HFF-Myc (cell line): ENCODE measurements around the gene GPN1.

Experiments used
- DNase-seq: peaks from one replicate; pipeline ENCODE4 v3.0.0-alpha.2; 2011; ENCODE audit warnings: low read depth; ENCODE audit errors: extremely low read depth
- H3K4me3 ChIP-seq: replicated peaks from 2 replicates; pipeline ENCODE4 v1.5.1; 2011; ENCODE audit warnings: low read depth, mild to moderate bottlenecking, control low read depth, low read length
- TF ChIP-seq, protein P1 (sequence below): IDR thresholded peaks from 2 replicates; pipeline ENCODE4 v1.5.1; 2012; ENCODE audit warnings: mild to moderate bottlenecking, low read depth, low read length, control low read depth; ENCODE audit errors: missing control alignments

Gene GPN1

DNA sequence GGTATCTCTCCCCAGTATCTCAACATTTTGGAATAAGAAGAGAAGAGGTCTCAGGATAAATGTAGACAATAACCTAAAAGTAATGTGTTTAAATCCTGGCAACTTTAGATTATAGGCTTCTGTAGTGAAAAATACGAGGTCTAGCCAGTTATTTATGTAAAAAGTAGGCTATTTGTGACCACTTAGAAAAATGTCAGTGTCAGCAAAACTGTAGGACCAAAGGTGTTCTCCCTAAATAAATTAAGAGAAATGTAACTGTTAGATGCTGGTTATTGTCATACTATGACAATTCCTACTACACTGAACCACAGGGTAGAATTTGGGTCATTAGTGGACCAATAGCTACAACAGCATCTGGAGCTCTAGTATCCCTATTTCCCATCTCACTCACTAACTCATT is 32.5 kb downstream of the GPN1 start:
- no peak overlapping the region for H3K4me3 ChIP-seq
- TF ChIP-seq, protein P1, sequence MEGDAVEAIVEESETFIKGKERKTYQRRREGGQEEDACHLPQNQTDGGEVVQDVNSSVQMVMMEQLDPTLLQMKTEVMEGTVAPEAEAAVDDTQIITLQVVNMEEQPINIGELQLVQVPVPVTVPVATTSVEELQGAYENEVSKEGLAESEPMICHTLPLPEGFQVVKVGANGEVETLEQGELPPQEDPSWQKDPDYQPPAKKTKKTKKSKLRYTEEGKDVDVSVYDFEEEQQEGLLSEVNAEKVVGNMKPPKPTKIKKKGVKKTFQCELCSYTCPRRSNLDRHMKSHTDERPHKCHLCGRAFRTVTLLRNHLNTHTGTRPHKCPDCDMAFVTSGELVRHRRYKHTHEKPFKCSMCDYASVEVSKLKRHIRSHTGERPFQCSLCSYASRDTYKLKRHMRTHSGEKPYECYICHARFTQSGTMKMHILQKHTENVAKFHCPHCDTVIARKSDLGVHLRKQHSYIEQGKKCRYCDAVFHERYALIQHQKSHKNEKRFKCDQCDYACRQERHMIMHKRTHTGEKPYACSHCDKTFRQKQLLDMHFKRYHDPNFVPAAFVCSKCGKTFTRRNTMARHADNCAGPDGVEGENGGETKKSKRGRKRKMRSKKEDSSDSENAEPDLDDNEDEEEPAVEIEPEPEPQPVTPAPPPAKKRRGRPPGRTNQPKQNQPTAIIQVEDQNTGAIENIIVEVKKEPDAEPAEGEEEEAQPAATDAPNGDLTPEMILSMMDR: no peak
- DNase-seq: no peak

DNA sequence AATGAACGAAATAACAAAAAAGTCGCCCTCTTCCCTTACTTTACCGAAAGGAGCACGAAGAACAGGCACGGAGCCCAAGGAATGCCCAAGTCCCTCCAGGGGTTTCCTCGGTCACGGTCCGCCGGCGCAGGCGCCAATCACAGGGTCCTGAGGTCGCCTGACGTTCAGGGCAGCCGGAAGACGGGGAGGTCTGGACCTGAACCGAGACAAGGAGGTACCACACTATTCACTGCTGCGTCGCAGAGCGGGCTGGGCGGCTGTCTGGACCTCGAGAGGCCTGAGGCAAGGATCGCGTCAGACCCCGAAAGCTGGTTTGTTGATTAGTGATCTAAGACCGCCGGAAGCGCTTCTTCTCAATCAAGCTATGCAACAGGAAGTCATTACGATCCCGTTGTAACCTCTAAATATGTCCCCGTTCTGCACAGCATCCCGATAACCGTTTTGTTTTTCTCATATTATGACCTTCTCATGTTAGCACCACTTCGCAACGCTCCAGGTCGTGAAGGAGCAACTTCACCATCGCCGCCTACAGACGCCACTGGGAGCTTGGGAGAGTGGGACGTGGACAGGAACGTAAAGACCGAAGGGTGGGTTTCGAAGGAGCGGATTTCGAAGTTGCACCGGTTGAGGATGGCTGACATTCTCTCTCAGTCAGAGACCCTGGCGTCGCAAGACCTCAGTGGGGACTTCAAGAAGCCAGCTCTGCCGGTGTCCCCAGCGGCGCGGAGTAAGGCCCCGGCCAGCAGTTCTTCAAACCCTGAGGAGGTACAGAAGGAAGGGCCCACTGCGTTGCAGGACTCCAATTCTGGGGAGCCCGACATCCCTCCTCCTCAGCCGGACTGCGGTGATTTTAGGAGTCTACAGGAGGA is 34.7 kb downstream of the GPN1 start, which contains the start of the genes SLC4A1AP and SUPT7L:
SLC4A1AP (plus strand) TSS at position 605 of the 869 bp plus-strand sequence; CDS start at position 631, 26 bp downstream.
SUPT7L (minus strand) TSS at position 330 of the 869 bp plus-strand sequence. CDS start 1,422 bp downstream, outside the sequence.
- peak within 1 kb of the TSS; percentile 92 for H3K4me3 ChIP-seq
- DNase-seq: peak; percentile 57
- TF ChIP-seq, protein P1: no peak

GRCh38 chr2:27664154-27664574 is 35.3 kb downstream of the GPN1 start:
- peak overlapping the region; percentile 92 for H3K4me3 ChIP-seq
- TF ChIP-seq, protein P1: no peak
- DNase-seq: no peak

DNA sequence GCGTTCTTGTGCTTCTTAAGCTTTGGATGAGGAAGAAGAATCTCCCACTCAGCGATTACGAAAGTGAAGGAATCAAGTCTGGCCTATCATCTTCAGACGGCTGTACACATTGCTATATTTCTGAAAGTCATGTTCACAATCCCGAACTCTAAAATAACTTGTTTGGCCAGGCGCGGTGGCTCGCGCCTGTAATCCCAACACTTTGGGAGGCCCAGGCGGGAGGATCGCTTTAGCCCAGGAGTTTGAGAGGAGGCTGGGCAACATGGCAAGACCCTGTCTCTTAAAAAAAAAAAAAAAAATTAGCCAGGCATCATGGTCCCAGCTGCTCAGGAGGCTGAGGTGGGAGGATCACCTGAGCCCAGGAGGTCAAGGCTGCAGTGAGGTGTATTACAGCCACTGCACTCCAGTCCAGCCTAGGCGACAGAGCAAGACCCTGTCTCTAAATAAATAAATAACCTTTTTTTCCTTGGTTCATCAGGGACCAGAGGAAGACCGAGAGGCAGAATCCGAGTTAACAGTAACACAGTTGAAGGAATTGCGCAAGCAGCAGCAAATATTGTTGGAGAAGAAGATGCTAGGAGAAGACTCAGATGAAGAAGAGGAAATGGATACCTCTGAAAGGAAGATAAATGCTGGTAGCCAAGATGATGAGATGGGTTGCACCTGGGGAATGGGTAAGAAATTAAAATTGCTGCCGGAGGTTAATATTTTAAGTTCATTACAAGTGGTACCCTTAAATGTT is 35.9 kb downstream of the GPN1 start:
- DNase-seq: no peak
- TF ChIP-seq, protein P1: no peak
- H3K4me3 ChIP-seq: peak overlapping the region; percentile 92

GRCh38 chr2:27667446-27667845 is 38.6 kb downstream of the GPN1 start:
- H3K4me3 ChIP-seq: no peak overlapping the region
- TF ChIP-seq, protein P1: no peak
- DNase-seq: no peak

- DNase-seq: no peak
- TF ChIP-seq, protein P1: no peak
- no peak overlapping the region for H3K4me3 ChIP-seq
These were observed 42.4 kb downstream of the GPN1 start for GRCh38 chr2:27671235-27671634.
